GM20000 (cell line): ENCODE data around the gene EFCAB8.
"Not testable (repeated sequence)": the region's sequence is repeated elsewhere in the genome, so short reads cannot be mapped to it uniquely, and the experiment has no call there.

ENCODE experiments used
- DNase-seq: peaks from one replicate; pipeline ENCODE4 v3.0.0; 2012; ENCODE audit warnings: low spot score
- CTCF ChIP-seq: IDR thresholded peaks from 2 replicates; pipeline ENCODE4 v1.5.1; 2012; ENCODE audit warnings: mild to moderate bottlenecking, control low read depth; ENCODE audit errors: extremely low read depth, missing control alignments

EFCAB8 gene

GRCh38 chr20:32858189-32858588 is 534 bp upstream of the EFCAB8 start:
- no peak for TF ChIP-seq CTCF
- no peak for DNase-seq

DNA sequence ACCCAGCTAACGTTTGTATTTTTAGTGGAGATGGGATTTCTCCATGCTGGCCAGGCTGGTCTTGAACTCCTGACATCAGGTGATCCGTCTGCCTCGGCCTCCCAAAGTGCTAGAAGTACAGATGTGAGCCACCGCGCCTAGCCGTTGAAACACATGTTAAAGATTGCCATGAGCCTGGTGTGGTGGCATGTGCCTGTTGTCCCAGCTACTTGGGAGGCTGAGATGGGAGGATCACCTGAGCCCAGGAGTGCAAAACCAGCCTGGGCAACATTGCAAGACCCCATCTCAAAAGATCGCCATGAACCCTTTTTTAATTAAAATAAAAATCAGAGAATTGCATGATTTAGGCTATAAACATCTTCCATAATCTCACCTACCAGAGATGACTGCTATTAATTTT is 2.7 kb downstream of the EFCAB8 start:
- DNase-seq: no peak
- no peak for TF ChIP-seq CTCF

DNA sequence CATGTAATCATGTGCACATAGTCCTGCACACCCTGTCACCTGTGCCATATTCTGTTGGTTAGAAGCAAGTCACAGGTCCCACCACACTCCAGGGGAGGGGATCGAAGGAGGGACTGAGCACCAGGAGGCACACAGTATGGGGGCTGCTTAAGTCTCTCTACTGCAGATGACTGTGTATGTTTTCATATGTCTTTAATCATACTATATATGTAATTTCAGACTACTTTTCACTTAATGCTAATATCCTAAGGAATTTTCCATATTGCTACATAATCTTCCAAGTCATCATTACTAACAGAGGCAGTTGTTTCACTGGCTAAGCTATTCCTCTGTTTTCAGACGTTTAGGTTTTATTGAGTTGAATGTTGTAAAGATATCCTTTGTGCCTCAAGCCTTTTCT is 10.8 kb downstream of the EFCAB8 start:
- TF ChIP-seq CTCF: no peak
- no peak for DNase-seq

- DNase-seq: not testable (repeated sequence)
These were observed 11.8 kb downstream of the EFCAB8 start for GRCh38 chr20:32870526-32870925.

DNA sequence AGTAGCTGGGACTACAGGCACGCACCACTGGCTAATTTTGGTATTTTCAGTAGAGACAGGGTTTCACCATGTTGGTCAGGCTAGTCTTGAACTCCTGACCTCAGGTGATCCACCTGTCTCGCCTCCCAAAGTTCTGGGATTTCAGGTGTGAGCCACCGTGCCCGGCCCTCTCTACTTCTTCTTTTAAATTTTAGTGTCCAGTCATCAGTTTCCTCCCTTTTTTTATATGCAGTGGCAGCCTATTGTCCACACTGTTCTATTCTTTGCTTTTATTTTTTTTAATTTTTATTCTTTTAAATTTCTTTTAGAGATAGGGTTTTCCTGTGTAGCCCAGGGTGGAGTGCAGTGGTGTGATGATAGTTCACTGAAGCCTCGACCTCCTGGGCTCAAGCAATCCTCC is 12.3 kb downstream of the EFCAB8 start:
- DNase-seq: no peak
- TF ChIP-seq CTCF: no peak

- no peak for TF ChIP-seq CTCF
- DNase-seq: no peak
These were observed 13.0 kb downstream of the EFCAB8 start for GRCh38 chr20:32871627-32872160.

DNA sequence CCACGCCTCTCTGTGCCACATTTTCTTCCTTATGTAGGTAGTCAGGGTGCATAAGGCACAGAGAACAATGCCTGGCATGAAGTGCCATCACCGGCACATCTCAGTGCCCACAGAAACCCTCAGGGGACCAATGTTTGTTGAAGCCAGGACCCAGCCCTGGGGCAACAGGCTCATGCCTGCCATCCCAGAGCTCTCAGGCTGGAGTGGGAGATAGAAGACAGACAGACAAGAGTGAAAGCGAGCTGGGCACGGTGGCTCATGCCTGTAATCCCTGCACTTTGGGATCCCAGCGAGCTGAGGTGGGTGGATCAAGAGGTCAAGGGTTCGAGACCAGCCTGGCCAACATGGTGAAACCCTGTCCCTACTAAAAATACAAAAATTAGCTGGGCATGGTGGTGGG is 13.5 kb downstream of the EFCAB8 start:
- no peak for DNase-seq
- no peak for TF ChIP-seq CTCF

- no peak for TF ChIP-seq CTCF
- DNase-seq: no peak
These were observed 16.9 kb downstream of the EFCAB8 start for GRCh38 chr20:32875673-32876072.
